OCI-LY7 (cell line): ENCODE data around the gene TOP3A.

Experiments
- EZH2phosphoT487 ChIP-seq: fragments of 200-600 bp; sonication (generic); IDR thresholded peaks from 2 replicates; pipeline ENCODE4 v1.6.1; 2018; ENCODE audit warnings: low read depth, borderline replicate concordance, mild to moderate bottlenecking, mixed run types, antibody characterized with exemption, low read length, moderate library complexity, mixed read lengths
- TF ChIP-seq, protein P1 (sequence below): fragments of 200-600 bp; sonication (generic); conservative IDR thresholded peaks from 2 replicates; pipeline ENCODE4 v1.5.1; 2014; ENCODE audit warnings: mild to moderate bottlenecking, antibody characterized with exemption, low read length, moderate library complexity, mixed read lengths

DNA sequence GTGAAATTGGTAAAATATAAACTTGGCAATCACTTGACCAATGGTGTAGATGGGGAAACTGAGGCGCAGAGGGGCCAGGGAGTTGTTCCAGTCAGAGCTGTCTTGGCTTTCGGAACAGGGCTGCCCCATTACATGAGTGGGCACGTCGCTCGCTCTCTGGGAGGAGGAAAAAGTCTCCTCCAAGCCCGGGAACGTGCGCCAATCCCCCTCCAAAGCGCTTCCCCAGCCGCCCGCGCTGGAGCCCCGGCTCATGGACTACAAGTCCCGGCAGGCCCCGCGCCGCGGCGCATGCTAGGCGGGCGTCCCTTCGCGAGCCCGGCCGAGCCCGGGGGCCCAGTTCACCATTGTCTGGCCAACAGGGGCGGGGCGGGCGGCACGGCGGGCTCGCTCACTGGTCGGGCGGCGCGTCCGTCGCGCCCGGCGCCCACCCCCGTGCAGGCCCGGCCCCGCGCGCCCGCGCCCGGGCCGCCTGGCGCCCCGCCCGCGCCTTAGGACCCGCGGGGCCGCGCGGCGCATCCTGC lies 89.6 kb downstream of the TOP3A start, which contains the start of gene LLGL1:
- TF ChIP-seq, protein P1, sequence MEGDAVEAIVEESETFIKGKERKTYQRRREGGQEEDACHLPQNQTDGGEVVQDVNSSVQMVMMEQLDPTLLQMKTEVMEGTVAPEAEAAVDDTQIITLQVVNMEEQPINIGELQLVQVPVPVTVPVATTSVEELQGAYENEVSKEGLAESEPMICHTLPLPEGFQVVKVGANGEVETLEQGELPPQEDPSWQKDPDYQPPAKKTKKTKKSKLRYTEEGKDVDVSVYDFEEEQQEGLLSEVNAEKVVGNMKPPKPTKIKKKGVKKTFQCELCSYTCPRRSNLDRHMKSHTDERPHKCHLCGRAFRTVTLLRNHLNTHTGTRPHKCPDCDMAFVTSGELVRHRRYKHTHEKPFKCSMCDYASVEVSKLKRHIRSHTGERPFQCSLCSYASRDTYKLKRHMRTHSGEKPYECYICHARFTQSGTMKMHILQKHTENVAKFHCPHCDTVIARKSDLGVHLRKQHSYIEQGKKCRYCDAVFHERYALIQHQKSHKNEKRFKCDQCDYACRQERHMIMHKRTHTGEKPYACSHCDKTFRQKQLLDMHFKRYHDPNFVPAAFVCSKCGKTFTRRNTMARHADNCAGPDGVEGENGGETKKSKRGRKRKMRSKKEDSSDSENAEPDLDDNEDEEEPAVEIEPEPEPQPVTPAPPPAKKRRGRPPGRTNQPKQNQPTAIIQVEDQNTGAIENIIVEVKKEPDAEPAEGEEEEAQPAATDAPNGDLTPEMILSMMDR = no peak
- TF ChIP-seq EZH2phosphoT487 = no peak
